K562 (cell line): ENCODE results near the gene MIER2. TPM values are rescaled to one million over a fixed set of nuclear protein-coding genes. Genes with fewer than 3 reads are reported as not detected.

Experiments used
- CHAMP1 ChIP-seq: fragments of 450-650 bp; IDR thresholded peaks from 2 replicates; pipeline ENCODE4 v1.6.1; 2016; ENCODE audit warnings: mild to moderate bottlenecking
- EHMT2 ChIP-seq: fragments of 450-650 bp; IDR thresholded peaks from 2 replicates; pipeline ENCODE4 v1.6.1; 2018; ENCODE audit warnings: antibody characterized with exemption
- ELK3 ChIP-seq: fragments of 450-650 bp; formaldehyde crosslinking; IDR thresholded peaks from 2 replicates; pipeline ENCODE4 v1.4.0; 2020; ENCODE audit warnings: mild to moderate bottlenecking
- GATAD2B ChIP-seq: fragments of 450-650 bp; IDR thresholded peaks from 2 replicates; pipeline ENCODE4 v1.6.1; 2017; ENCODE audit warnings: mild to moderate bottlenecking, borderline replicate concordance
- HINFP ChIP-seq: fragments of 450-650 bp; conservative IDR thresholded peaks from 2 replicates; pipeline ENCODE4 v1.6.1; 2016; ENCODE audit warnings: missing genetic modification characterization, low read depth, mild to moderate bottlenecking, control low read depth, missing compliant biosample characterization
- NFIC ChIP-seq: fragments of 450-650 bp; IDR thresholded peaks from 2 replicates; pipeline ENCODE4 v1.6.1; 2017; ENCODE audit warnings: mild to moderate bottlenecking, inconsistent platforms
- SRF ChIP-seq, 2 experiments: fragments of 250-450, 450-650 bp in 1 of 2; sonication (Bioruptor Pico) in 1 of 2; sonication (generic) in 1 of 2; formaldehyde crosslinking; IDR thresholded peaks; 2 replicates each; pipeline versions ENCODE4 v1.5.0 to v1.5.1; 2020 to 2022; ENCODE audit warnings: mild to moderate bottlenecking in 1 of 2, missing genetic modification reagents in 1 of 2
- STAG1 ChIP-seq: sonication (generic); formaldehyde crosslinking; IDR thresholded peaks from 2 replicates; pipeline ENCODE4 v1.5.0; 2020; ENCODE audit warnings: missing genetic modification reagents, borderline replicate concordance
- ZNF197 ChIP-seq: fragments of 200-800 bp; sonication (Bioruptor generic); IDR thresholded peaks from 2 replicates; pipeline ENCODE4 v1.6.1; 2016; ENCODE audit warnings: low read depth, missing genetic modification characterization, missing compliant biosample characterization
- ZNF318 ChIP-seq, 2 experiments: fragments of 450-650 bp; IDR thresholded peaks; 2 replicates each; pipeline ENCODE4 v1.6.1; 2016; ENCODE audit warnings: mild to moderate bottlenecking in 2 of 2, borderline replicate concordance in 1 of 2, low read depth in 1 of 2, moderate library complexity in 1 of 2
- ZNF655 ChIP-seq: fragments of 250-450 bp; sonication (Bioruptor Pico); IDR thresholded peaks from 2 replicates; pipeline ENCODE4 v1.5.0; 2021
- ZNF77 ChIP-seq: fragments of 250-450 bp; sonication (Bioruptor Pico); IDR thresholded peaks from 2 replicates; pipeline ENCODE4 v1.5.0; 2020
- polyA plus RNA-seq, 8 experiments: library from polyadenylated mRNA; depleted of rRNA in 4 of 8; stranded (reverse) in 5 of 8; unstranded in 3 of 8; fragments of >200 nt; fragmentation: Nextera tagmentation in 2 of 8; fragmentation: Illumina TruSeq in 1 of 8; extraction: Ambion mirVana in 2 of 8; extraction: Trizol in 1 of 8; gene quantifications; 2 replicates each; pipeline versions ENCODE4 v1.2.1 to v1.2.3, GENCODE V29; 2011 to 2014; ENCODE audit warnings: inconsistent platforms in 1 of 8, missing spikeins in 1 of 8
- total RNA-seq, 7 experiments: library from RNA; depleted of rRNA in 6 of 7; stranded (reverse); fragments of >200 nt in 6 of 7; fragmentation: Illumina TruSeq in 2 of 7; extraction: Trizol in 2 of 7; gene quantifications; 2 replicates each; pipeline versions ENCODE4 v1.2.1 to v1.2.3, GENCODE V29; 2011 to 2021; ENCODE audit warnings: low replicate concordance in 1 of 7

Gene MIER2
- total and polyA plus RNA-seq, 9 of the 15 experiments (the other 6 are each of a cell fraction or from before 2014, with no cell fraction given) = 0.46 to 34.7 (median 15.6) TPM

- TF ChIP-seq ELK3 (CRISPR knock-in tag) (no peak), ZNF197 (CRISPR knock-in tag) (0 out of 2 replicates have a peak, but pooled peaks have one; percentile 51), ZNF77 (CRISPR knock-in tag) (no peak), HINFP (tag) (no peak), GATAD2B (no peak), EHMT2 (peak; percentile 99), SRF (CRISPR knock-in tag; IDR thresholded peaks at IDR 0.05) (peak in 1 of 2 experiments; percentile 56; a peak in 2 of 4 replicates), CHAMP1 (peak; percentile 57; the same call in 1 of the 2 replicates), ZNF318 (IDR thresholded peaks at IDR 0.05; ENCODE audit: borderline replicate concordance in 1 of 2, low read depth in 1 of 2) (no peak), ZNF655 (CRISPR knock-in tag) (no peak), NFIC (0 out of 2 replicates have a peak, but pooled peaks have one; percentile 8), STAG1 (CRISPR knock-in tag) (no peak)
These were observed 66.9 kb downstream of the MIER2 start (continued) for GRCh38 chr19:277581-278165.
